GDM1 (cell line): ENCODE measurements around the gene ZC3H12C.
"Not testable (repeated sequence)": the region's sequence is repeated elsewhere in the genome, so short reads cannot be mapped to it uniquely, and the experiment has no call there.

ENCODE experiments used
- DNase-seq: peaks from one replicate; lab custom pipeline; 2025; lab: John Stamatoyannopoulos, UW

The ZC3H12C gene

DNA sequence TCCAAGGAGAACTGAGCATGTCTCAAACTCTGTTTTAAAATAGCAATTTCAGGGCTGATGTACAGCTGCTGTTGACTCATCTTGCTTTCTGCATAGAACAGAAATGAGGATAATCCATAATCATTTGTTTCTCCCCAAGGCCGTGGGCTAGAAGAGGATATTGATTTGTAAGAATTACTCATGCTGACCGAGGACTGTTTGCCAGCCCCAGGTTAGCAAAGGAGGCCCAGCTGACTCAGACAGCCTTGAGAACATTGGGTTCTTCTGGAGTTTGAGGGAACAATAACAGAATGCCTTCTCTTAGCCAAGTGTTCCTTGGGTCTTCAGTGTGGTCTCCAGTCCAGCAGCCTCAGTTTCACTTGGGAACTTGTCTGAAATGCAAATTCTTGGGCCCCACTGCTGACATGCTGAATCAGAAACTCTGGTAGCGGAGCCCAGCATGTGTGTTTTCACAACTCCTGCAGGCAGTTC is 92.0 kb downstream of the ZC3H12C start:
- no peak for DNase-seq

GRCh38 chr11:110185599-110185998 is 92.4 kb downstream of the ZC3H12C start:
- DNase-seq, result no peak

- DNase-seq, result no peak
These were observed 93.3 kb downstream of the ZC3H12C start for GRCh38 chr11:110186456-110186855.

DNA sequence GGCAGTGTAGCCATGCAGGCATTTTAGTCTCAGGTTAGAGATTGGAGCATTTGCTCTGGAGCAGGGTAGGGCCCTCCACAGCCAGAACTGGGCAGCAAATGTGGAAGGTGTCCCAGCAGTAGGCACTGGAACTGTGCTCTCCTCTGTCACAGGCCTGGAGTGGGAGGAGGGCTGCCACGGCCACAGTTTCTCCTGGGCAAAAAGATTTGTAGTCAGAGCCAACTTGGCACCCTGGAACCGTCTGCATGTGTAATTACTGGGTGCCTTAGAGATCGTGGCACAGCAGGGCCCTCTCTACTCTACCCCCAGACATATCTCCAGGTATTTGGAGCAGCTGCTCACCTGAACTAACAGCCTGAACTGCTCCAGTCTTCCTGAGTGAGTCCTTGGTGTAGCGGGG is 93.7 kb downstream of the ZC3H12C start:
- no peak for DNase-seq

DNA sequence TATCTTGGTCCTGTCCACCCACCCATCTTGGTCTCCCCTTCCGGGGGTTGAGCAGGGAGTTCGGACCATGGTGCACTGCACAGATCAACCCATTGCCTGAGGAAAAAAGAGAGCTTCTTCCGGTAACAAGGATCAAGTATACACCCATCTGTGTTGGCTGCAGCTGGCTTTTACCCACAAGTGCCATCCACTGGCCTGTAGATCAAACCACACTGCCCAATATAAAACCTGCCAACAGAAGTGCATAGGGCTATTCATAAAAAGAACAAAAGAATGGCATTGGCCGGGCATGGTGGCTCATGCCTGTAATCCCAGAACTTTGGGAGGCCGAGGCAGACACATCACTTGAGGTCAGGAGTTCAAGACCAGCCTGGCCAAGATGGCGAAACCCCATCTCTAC is 94.5 kb downstream of the ZC3H12C start:
- DNase-seq, result no peak

DNA sequence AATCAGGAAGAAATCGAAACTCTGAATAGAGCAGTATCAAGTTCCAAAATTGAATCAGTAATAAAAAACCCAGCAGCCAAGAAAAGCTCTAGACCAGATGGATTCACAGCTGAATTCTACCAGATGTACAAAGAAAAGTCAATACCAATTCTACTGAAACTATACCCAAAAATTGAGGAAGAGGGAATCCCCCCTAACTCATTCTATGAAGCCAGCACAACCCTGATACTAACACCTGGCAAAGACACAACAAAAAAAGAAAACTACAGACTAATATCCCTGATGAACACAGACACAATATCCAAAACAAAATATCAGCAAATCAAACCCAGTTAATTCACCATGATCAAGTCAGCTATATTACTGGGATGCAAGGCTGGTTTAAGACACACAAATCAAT is 97.7 kb downstream of the ZC3H12C start:
- no peak for DNase-seq

DNA sequence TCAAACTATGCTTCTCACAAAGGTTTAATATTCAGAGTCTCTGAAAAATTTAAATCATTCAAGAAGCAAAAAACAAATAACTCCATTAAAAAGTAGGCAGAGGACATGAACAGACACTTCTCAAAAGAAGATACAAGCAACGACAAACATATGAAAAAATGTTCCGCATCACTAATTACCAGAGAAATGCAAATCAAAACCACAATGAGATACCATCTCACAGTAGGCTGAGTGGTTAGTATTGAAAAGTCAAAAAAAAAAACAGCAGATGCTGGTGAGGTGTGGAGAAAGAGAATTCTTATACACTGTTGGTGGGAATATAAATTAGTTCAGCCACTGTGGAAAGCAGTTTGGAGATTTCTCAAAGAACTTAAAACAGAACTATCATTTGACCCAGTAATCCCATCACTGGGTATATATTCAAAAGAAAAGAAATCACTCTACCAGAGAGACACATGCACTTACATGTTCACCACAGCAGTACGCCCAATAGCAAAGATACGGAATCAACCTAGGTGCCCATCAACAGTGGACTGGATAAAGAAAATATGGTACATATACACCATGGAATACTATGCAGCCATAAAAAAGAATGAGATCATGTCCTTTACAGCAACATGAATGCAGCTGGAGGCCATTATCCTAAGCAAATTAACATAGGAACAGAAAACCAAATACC is 99.6 kb downstream of the ZC3H12C start:
- DNase-seq, result not testable (repeated sequence)

DNA sequence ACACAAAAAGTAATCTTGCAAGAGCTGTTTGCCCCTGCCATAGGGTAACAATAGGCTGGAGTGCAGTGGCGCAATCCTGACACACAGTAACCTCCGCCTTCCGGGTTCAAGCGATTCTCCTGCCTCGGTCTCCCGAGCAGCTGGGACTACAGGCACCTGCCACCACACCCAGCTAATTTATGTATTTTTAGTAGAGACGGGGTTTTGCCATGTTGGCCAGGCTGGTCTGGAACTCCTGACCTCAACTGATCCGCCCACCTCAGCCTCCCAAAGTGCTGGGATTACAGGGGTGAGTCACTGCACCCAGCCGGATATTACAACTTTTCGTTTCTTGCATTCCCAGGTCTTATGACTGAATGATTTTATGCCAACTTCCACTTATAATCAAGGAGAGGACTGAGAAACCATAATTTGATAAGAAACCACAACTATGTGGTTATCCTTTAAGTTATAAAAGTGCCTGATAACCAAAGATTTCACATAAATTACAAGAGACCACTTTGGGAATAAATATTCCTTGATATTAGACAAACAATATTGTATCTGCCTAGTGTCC is 101.1 kb downstream of the ZC3H12C start:
- not testable (repeated sequence) for DNase-seq

- DNase-seq, result no peak
These were observed 103.1 kb downstream of the ZC3H12C start for GRCh38 chr11:110196241-110196754.

DNA sequence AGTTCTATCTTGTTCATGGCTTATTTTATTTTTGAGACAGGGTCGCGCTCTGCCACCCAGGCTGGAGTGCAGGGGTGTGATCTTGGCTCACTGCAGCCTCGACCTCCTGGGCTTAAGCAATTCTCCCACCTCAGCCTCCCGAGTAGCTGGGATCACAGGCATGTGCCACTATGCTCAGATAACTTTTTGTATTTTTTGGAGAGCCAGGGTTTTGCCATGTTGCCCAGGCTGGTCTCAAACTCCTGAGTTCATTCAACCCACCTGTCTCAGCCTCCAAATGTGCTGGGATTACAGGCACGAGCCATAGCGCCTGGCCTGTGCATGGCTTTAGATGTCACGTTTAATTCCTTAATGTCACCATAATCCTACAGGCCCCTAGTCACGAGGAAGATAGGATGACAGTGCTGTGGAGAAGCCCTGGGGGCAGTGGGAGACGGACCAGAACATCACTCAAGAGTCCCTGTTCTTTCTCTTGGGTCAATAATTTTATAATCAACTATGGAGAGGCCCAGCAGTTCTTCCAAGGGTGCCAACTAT is 103.8 kb downstream of the ZC3H12C start:
- no peak for DNase-seq

GRCh38 chr11:110198031-110198729 is 105.0 kb downstream of the ZC3H12C start:
- DNase-seq, result no peak

- no peak for DNase-seq
These were observed 106.2 kb downstream of the ZC3H12C start for GRCh38 chr11:110199184-110199981.

DNA sequence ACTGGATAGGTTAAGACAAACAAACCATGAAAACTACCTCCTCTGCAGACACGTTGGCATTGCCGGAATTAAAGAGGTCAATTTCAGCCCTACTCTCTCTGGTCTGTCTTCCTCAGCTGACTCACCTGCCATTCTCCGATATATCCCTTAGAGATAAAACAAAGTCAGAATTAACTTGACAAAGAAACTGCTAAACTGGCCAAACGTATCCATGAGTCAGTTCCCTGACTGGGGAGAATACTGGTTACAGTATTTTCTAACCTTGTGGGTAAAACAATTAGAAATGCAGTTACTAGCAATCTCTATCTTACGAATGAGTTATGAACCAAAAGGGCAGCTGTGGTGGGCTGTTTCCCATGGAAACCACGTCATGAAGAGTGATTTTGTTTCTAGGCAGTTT is 107.0 kb downstream of the ZC3H12C start:
- no peak for DNase-seq

DNA sequence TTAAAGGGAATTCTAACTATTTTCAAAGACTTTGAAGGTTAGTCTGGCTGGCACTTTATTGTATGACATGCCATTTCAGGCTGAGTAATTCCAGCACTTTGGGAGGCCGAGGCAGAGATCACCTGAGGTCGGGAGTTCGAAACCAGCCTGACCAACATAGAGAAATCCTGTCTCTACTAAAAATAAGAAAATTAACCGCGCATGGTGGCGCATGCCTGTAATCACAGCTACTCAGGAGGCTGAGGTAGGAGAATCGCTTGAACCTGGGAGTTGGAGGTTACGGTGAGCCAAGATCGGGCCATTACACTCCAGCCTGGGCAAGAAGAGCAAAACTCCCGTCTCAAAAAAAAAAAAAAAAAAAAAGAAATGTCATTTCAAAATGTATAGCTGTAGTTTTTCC is 107.6 kb downstream of the ZC3H12C start:
- DNase-seq, result no peak

GRCh38 chr11:110207123-110207522 is 113.9 kb downstream of the ZC3H12C start:
- no peak for DNase-seq

GRCh38 chr11:110208678-110209312 is 115.6 kb downstream of the ZC3H12C start:
- not testable (repeated sequence) for DNase-seq

DNA sequence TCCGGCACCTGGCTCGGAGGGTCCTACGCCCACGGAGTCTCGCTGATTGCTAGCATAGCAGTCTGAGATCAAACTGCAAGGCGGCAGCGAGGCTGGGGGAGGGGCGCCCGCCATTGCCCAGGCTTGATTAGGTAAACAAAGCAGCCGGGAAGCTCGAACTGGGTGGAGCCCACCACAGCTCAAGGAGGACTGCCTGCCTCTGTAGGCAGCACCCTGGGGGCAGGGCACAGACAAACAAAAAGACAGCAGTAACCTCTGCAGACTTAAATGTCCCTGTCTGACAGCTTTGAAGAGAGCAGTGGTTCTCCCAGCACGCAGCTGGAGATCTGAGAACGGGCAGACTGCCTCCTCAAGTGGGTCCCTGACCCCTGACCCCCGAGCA is 116.1 kb downstream of the ZC3H12C start:
- not testable (repeated sequence) for DNase-seq

- no peak for DNase-seq
These were observed 124.2 kb downstream of the ZC3H12C start for GRCh38 chr11:110217223-110217877.

DNA sequence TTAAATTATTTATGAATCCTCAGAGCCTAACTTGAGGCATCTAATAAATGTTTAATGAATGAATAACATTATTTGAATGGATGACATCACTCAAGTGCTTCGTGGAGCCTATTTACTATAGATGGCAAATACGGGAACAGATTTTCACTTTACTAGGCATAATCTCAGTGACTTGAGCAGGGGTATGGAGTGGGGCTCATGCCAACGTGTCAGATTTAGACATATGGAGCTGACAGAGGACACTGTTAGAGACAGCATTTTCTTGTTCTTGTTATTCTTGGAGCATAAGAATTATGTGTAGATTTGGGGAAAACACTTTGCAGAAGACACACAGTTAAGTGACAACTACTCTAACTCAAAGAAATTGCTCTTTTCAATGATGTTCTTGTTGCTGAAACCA is 124.7 kb downstream of the ZC3H12C start:
- DNase-seq, result no peak

DNA sequence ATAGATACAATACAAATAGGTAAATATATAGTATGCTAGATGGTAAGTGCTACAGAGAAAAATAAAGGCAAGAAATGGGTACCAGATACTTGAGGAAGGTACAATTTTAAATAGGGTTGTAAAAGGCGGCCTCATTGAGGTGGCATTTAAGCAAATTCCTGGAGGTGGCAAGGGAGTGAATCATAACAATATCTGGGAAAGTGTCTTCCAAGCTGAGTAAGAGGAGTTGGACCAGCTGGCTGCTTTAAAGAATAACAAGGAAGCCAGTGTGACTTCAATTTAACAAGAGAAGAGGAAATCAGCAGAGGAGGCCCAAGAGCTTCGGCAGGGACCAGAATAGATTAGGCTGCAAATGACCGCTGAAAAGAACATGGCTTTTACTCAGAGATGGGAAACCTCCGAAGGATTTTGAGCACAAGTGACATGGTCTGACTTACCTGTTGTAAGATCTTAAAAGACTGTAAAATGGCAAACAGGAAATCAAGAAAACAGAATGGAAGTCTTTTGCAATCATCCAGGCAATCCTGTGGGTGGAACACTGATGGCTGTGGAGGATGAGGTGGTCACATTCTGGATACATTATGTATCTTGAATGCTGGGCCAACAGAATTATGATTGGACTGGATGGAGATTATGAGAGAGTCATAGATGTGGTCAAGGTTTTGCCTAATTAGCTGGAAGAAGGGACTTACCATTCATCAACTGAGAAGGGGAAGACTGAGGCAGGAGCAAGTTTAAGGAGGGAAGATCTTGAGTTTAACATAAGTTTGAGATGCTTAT is 126.0 kb downstream of the ZC3H12C start:
- DNase-seq, result no peak
